Measurements from ENCODE around the gene RAB15.

DNA sequence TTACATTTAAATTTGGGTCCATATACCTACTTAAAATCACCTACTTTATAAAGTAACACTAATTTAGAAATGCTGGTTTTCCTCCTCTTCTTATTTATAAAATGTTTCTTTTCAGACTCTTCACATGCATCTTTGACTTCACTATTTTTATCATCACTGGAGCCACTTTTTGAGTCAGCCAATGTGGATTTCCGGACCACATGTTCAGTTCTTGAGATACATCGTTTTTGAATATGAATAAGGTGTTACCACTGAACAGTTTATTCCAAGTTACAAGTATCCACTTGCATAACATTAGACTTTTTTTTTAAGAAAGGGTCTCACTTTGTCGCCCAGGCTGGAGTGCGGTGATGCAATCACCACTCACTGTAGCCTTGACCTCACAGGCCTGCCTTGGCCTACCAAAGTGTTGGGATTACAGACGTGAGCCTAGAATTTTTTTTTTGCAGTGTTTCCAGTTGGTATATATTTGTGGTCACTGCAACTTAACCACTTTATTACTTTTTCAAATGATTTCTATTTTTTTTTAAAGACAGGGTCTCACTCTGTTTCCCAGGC, 20.3 kb upstream of the RAB15 start:
- TF ChIP-seq, protein P1, sequence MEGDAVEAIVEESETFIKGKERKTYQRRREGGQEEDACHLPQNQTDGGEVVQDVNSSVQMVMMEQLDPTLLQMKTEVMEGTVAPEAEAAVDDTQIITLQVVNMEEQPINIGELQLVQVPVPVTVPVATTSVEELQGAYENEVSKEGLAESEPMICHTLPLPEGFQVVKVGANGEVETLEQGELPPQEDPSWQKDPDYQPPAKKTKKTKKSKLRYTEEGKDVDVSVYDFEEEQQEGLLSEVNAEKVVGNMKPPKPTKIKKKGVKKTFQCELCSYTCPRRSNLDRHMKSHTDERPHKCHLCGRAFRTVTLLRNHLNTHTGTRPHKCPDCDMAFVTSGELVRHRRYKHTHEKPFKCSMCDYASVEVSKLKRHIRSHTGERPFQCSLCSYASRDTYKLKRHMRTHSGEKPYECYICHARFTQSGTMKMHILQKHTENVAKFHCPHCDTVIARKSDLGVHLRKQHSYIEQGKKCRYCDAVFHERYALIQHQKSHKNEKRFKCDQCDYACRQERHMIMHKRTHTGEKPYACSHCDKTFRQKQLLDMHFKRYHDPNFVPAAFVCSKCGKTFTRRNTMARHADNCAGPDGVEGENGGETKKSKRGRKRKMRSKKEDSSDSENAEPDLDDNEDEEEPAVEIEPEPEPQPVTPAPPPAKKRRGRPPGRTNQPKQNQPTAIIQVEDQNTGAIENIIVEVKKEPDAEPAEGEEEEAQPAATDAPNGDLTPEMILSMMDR (IDR thresholded peaks at IDR 0.05; ENCODE audit: borderline replicate concordance, extremely low read depth, low read length, poor library complexity, severe bottlenecking) = no peak
- no peak for TF ChIP-seq EZH2 (IDR thresholded peaks at IDR 0.05; ENCODE audit: borderline replicate concordance, low read depth, low read length, severe bottlenecking)

All from DND-41 (cell line).